Activated T-helper 1 cell treated with Interleukin-2 at 50 U/mL for 16 hours (primary cell): ENCODE measurements around the gene KRT77.

Experiments used
- DNase-seq: peaks from one replicate; pipeline ENCODE4 v3.0.0-alpha.2; 2020; ENCODE audit warnings: low read depth

KRT77 gene

DNA sequence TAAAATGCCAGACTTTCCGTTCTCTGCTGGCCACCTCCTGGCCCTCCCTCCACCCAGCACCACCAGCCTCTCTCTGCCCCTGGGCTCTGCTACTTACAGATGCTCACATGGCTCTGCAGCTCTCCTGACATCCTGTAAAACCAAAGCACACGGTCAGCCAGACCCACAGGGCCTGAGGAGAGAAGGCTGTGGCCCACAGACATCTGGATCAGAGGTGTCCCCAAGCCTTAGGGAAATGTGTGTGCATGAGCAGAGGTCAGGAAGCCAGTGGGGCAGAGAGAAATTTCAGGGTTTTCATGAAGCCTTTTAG lies 11.5 kb downstream of the KRT77 start:
- no peak for DNase-seq

DNA sequence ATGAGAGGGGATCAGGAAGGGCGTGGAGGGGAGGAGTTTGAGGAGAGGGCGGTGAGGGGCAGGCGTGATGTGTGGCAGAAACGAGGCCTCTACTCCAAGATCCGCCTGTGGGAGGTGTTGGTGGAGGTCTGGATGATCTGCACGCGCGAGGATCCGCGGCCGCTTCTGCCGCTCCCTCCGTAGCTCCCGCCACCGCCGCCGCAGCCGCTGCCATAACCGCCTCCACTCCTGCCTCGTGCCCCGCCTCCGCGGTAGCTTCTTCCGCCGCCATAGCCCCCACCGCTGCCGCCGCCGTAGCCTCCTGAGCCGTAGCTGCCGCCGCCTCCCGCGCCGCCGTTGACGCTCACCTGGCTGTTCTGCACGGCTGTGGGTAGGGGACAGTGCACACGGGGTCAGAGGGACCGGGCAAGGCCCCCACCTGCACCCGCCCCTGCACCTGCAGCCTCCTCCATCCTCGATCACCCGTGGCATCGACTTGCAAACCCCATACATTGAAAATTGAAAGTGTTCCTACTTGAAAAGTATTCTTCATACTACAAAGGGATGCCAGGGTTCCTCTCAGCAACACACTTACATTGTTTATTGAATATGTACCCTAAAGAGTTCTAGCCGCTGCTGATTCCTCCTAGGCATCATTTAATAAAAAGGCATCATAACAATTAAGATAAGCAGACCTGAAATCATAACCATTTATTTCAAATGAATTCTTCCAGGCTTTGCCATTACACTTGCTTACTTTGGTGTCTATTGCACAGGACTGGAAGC lies 12.1 kb downstream of the KRT77 start:
- peak; percentile 36 for DNase-seq

DNA sequence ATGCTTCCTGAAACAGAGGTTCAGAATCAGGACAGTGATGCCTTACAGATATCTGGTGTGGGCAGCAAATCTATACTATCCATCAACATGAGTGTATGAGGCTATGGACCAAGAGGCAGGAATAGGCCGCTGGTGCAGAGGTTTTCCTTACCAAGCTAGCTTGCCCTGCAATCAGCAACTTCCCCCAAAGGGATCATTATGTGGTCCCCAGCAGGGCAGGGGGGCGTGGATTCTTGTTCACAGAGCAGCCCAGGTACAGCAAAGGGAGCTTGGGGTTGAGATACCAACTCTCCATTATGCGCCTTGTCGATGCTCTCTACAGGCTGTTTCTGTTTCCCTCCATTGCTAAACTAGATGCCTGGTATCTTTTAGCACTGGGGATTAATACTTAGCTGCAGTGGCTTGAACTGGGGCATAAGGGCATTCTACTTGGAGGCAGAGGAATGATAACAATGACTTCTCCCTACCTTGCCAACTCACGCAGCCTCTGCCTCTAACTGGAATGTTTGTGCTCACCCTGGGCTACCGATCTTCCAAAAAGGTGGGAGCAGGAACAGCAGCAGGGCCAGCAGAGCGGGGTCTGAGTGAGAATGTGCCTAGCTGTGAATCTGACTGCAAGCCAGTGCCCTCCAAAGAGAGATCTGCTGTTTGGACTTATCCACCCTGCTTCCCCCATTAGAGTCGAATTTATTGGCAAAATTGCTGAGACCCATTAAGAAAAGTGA lies 12.8 kb downstream of the KRT77 start:
- DNase-seq = no peak

DNA sequence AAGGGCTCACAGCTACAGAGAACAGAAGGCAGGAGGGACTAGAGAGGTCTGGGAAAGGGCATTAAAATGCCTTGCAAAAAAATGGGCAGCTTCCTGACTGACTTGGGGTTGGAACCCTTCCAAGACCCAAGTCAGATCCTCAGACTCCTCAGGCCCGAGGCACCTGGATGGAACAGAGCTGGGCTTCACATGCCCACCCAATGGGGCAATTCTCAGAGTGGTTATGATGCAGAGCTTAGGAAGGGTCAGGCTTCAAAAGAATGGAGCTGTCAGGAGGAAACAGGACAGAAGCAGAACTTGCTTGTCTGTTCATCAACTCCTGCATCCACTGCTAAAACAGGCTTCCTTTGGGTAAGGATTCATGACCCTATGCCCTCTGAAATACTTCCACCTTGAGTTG lies 13.4 kb downstream of the KRT77 start:
- DNase-seq = no peak

DNA sequence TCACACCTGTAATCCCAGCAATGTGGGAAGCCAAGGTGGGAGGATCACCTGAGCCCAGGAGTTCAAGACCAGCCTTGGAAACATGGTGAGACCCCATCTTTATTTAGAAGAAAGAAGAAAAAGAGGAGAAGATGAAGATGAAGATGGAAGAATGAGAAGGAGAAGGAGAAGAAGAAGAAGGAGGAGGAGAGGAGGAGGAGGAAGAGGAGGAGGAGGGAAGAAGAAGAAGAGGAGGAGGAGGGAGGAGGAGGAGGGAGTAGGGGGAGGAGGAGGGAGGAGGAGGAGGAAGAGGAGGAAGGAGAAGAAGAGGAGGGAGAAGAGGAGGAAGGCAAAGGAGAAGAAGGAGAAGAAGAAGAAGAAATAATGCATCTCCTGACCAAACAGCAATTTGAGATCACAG lies 14.1 kb downstream of the KRT77 start:
- DNase-seq = no peak

DNA sequence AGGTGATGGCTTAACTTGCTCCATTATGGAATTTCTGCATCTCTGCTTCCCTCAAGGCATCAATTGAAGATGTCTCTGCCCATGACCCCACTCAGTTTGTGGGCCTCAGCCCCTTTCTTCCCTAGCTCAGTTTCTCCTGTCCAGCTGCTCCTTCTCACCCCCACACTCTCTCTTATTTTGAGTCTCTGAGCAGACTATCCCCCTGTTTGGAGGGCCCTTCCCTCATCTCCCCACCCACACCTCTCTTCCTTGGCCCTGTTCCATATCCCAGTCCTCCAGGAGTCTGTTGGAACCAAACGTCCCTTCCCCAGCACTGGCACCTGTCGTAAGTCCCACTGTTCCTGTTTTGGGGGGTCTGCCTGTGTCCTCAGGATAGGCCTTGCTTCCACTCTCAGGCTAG lies 14.8 kb downstream of the KRT77 start:
- no peak for DNase-seq

DNA sequence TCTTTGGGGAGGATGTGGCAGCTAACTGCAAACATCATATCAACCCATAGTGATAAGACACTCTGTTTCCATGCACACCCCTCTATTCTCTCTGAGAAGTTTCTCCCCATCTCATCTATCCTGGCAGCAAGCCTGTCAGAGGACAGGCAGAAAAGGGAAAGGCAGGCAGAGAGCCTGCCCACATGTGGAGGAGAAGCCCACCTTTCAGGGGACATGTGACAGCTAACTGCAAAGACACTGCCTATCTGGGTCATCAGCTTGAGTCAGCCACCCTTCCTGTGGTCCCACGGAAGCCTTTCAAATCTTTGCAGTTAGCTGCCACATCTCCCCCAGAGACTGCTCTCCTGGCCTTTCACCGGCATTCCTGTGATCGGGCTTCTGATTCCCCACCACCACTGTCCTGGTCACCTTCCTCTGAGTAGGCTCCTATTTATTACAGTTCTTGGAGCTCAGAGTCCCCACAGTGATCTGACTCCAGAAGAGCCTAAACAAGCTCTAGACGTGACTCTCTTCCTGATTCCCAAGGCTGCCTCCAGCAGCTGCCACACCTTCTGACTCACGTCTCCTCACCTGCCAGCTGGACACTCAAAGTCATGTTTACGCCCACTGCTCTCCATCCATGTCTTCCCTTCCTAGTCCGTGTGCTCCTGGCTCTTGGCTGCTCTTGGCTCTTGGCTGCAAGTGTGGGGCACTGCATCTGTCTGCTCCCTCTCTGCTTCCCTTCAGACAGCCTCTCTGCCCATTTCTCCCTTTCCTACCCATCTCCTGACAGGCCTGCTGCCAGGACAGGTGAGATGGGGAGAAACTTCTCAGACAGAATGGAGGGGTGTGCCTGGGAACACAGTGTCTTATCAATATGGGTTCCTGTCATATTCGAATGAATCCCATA lies 15.6 kb downstream of the KRT77 start:
- DNase-seq = no peak

DNA sequence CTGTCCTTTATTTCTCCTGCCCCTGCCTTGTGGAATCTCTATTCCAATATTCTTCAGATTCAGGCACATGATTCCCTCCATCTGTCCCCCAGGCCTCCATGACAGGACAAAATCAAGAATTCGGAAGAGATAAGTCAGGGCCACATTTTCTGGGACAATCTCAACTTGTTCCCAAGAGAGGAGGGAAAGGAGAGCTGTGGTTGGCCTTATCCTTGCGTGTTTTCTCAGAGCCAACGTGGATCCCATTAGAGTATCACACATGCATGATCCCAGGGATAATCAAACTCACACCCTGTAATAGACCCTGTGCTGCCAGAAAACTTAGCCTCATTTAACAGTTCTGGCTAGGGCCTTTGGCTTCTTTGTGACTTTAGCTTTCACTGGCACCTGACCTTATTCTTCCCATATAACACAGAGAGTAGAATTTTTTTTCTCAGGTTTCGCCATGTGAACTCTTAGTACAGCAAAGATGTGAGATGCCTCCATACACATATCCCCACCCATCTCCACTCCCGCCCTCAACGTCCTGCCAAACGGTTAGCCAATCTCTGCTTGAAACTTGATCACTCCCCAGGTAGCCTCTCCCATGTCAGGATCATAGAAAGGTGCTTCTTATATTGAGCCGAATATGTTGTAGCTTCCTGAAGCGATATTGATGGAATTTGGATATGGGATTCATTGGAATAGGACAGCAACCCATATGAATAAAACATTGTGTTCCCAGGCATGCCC lies 16.4 kb downstream of the KRT77 start:
- DNase-seq = no peak

DNA sequence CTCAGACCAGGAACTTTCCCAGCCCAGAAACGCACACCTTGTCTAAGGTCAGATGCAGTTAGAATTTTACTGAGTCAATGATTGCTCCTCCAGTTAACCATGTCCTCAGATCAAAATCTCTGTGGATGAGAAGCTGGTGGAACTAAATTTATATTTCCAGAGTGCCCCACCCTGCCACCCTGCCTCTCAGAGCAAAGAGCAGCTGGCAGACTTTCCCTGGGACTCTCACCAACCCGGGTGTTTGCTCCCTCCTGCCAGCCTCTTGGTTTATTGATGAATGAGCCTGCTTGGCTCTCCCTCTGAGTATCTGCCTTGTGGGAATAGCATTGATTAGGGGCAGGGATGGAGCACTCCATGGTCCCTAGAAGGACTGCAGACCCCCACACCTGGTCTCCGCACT lies 17.3 kb downstream of the KRT77 start:
- no peak for DNase-seq

DNA sequence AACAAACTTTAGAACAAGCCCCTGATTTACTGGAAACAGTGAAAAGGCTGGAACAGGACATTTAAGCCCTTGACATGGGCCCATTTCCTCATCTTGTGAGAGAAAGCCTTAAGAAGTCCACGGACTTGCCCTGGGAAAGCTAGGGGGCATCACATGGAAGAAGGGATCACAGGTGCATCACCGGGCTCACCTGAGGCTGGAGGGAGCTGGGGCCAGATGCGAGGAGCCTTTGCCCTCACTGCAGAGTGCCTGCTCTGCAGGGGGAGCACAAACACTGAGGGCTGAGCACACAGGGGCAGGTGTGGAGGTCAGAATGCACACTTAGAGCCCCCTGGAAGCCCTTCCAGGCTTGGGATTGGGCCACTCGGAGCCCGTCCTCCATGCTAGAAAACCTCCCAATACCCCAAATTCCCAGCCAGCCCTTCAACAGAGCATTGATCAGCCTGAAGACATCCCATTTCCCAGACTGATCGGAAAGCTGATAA lies 17.9 kb downstream of the KRT77 start:
- DNase-seq = no peak

DNA sequence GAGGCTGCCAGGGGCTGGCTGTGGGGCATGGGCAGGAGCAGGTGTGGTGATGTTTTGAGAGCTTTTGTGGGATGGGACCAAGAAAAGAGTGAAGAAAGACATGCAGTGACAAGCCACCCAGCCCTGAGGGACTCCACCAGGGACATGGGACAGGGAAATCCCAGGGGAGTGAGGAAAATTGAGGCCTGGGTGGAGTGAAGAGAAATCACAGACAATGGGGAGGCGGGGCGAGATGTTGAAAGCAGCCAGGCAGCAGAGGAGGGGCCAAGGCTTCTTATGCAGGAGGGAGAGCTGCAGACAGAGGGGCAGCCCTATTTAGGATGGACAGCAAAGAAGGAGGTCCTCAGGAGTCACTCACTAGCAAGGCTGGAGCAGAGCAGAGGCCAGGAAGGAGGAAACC lies 18.9 kb downstream of the KRT77 start:
- DNase-seq = no peak

DNA sequence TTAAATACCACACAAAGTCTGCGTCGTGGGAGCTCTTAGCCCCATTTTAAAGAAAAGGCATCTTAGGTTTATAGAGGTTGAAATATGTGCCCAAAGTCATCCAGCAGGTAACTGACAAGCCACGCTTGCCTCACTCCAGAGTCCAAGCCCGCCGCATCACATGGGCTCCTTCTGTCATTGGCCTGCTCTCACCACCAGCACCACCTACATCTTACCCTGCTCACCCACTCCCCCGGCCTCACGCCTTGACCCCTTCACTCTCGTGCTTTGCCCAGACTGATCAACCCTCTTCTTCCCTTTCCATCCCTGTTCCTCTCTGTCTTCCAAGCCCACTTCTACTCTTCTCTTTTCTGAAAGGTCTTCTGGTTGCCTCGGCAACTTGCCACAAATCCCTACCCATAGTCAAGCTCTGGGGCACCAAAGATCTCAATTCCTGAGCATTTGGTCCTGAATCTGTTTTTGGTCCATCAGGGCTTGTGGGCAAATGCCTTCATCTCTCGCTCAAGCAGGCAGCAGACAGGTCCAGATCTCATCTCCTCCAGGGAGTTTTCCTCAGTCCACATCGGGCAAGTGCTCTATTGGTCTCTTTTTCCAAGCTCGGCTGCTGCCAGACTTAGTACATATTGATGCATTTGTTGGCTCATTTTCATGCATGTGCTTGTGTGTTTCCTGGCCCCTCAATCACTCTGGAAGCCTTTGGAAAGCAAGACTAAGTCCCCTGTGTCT lies 19.6 kb downstream of the KRT77 start:
- DNase-seq = no peak

DNA sequence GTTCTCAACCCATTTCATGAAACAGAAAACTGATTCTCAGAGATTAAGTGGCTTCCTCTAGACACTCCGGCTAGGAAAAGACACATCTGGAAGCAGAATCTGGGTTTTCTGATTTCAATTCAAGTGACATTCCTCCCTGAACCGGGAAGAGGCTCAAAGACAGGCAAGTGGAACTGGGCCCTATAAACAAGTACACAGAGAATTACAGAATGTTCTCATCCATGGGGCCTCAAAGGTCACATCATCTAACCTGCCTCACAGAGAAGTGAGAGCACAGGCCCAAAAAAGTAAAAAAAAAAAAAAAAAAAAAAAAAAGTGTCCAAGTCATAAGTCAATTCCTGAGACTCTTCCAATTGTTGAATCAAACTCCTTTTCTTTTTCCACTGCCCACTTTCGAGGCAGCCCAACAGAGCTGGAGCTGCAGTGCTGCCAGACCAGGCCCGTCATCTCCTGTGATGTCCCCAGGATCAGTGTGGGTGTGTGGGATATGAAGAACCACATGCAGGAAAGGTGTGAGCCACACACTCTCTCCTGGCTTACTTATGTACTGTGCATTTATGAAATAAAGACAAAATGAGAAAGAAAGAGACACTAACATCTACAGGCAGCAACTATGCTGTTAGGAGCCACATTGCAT lies 20.3 kb downstream of the KRT77 start:
- DNase-seq = no peak

DNA sequence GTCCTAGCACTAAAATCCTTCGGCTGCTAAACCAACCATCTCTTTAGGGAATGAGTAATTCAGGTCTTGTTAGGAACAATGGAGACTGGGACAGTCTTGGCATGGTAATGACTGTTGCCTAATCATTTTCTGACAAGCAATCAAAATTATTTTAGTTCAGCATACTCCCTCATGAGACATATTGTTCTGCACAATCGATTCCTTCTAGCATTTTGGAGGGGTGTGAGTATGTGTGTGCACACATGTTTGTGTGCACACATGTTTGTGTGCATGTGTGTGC lies 21.0 kb downstream of the KRT77 start:
- DNase-seq = no peak

DNA sequence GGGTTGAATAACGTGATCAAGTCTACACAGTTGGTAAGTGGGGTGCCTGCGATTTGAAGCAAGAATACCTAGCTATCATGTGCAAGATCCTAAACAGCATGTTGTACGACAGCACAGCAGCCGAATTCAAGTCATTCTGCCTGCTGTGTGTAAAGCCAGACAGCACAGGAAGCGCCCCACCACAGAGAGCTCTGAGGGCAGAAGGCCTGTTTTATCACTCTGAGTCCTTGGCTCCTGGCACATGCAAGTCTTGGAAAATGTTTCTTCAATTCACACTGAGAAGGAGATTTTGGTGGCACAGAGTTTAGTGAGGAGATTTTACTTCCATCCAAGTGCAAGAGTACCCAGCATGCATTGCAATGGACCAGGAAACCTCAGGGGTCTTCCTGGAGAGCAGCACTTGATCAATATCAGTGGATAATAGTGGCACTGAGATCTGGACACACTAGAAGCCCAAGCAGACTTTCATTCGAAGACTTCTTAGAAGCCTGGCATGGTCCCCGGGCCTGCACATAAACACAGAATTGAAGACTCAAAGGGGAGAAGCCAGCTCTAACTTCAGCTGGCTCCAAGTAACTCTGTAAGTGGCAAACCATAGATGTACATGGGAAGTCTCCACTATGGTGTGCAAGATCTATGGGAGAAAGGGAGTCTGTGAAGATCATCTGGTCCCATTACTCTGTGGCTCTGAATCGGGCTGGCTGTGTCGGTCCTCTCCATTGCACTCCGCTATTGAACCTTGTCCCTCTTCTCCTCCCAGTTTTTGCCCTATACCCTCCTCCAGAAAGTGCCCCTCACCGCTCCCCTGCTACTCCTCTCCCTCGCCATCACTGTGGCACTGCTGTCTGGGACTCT lies 21.6 kb downstream of the KRT77 start:
- no peak for DNase-seq

DNA sequence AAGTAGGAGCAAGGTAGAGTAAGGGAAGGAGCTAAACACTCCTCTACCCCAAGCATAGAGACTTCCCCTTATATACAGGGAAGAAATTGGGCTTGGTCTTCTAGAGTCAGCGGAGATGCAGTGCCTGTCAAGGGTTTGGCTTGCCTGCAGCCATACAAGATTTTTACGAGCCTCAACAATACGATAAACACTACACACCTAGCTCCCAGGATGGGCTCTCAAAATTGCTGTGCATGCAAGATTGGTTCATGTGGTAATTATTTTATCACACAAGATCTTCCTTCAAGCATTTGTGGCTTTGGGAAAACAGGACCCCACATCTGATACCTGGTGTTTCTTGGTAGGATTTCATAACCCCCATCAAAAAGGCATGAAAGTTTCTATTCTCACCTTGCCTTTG lies 23.0 kb downstream of the KRT77 start, which contains the start of gene KRT1:
KRT1 (minus strand) TSS at position 45 of the 400 bp plus-strand sequence. CDS start 59 bp downstream, outside the sequence.
- no peak for DNase-seq

DNA sequence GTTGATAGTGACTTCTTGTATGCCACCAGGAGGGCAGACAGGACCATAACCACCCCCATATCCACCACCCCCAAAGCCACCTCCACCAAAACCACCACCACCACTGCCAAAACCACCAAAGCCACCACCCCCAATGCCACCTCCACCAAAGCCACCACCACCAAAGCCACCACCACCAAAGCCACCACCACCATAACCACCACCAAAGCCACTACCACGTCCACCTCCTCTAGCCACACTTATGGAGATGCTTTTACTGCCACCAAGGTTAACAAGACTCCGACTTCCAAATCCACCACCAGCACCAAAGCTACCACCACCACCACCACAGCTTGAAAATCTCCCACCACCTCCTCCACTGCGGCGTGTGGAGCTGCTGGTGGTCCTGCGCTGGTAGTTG lies 23.4 kb downstream of the KRT77 start:
- no peak for DNase-seq

DNA sequence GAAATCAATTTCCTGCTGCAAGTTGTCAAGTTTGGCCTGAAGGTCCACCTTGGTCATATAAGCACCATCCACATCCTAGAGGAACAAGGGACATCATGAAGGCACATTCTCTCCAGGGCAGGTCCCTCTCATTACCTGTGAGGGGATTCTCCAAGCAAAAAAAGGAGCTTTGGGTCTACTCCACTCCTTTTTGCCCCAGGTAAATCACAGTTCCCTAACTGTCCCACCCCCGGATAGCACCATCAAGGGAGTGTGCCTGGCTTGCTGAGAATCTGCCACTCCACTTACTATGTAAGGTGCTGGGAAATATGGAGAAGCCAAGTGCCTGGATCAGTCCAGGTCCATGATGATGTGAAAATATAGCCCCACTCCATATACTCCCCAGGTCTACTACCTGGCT lies 25.7 kb downstream of the KRT77 start:
- DNase-seq = no peak

DNA sequence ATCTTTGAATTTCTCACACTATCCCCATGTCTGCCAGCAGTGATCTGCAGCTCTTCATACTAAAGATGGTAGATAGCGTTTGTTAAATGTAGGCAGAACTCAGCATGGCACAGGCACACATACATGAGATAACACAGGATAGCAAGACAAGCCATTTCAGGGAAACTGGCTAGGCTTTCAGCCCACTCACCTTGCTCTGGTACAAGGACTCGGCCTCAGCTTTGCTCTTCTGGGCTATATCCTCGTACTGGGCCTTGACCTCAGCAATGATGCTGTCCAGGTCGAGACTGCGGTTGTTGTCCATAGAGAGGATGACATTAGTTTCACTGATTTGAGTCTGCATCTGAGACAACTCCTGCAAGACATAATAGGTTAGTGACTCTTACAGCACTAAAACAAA lies 26.2 kb downstream of the KRT77 start:
- no peak for DNase-seq

DNA sequence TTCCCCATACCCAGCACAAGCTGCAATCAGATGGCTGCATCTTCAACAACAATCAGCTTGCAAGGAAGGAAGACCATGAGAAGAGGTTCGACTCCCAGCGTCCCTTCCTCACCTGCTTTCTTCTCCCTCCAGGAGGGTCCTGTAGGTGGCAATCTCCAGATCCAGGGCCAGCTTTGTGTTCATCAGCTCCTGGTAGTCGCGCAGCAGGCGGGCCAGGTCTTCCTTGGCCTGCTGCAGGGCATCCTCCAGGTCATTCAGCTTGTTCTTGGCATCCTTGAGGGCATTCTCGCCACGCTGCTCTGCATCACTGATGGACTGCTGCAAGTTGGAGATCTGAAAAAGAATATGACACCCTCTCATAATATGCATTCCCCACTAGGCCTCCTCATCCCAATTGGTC lies 27.2 kb downstream of the KRT77 start:
- DNase-seq = no peak
